Measurements from ENCODE around the gene CBLIF.

Gene CBLIF

DNA sequence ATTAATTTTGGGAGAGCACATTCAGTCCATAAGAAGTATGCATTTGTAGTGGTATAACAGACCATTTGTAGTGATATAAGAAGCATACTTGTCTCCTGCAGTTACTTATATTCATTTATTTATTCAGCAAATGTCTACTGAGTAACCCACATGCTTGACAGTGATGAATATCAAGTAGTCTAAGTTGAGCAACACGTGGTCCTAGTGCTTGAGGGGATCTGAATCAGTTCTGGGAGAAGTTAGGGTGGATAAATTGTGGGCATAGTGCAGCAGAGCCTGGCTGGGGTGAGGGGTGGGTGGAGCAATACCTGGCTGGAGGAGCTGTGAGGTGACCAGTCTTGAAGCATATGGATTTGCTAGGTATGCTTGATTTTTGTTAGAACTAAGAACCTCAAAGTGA lies 65.8 kb downstream of the CBLIF start:
- no peak for DNase-seq (ENCODE audit: low read depth)
- TF ChIP-seq CTCF (conservative IDR thresholded peaks at IDR 0.05; ENCODE audit: control insufficient read depth, insufficient read depth, low read depth, low read length): no peak
- no peak overlapping the region for H3K4me3 ChIP-seq (ENCODE audit: control insufficient read depth, low read depth, low read length)

All from fibroblast of mammary gland (primary cell).